GM19099 (cell line): ENCODE results near the gene INTS2.

ENCODE experiments used
- POLR2A ChIP-seq: IDR thresholded peaks from 3 replicates; pipeline ENCODE4 v1.6.1; 2011; ENCODE audit warnings: low read depth; ENCODE audit not compliant: insufficient read length; ENCODE audit errors: extremely low read depth

The INTS2 gene

DNA sequence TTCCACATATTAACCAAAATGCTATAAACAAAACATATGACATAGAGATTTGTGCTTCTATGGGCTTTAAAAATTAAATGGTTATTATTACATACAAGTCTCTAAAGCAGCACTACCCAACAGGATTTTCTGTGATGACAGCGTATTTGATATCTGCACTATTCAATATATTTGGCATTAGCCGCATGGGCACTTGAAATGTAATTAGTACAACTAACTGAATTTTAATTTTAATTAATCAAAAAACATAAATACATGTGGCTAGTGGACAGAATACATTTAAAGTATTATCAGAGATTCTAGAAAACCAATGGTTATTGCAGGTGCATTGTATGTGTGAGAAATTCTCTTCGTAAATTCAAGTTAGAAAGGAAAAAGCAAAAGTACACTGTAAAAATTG lies 110.3 kb downstream of the INTS2 start:
- TF ChIP-seq POLR2A, result no peak

DNA sequence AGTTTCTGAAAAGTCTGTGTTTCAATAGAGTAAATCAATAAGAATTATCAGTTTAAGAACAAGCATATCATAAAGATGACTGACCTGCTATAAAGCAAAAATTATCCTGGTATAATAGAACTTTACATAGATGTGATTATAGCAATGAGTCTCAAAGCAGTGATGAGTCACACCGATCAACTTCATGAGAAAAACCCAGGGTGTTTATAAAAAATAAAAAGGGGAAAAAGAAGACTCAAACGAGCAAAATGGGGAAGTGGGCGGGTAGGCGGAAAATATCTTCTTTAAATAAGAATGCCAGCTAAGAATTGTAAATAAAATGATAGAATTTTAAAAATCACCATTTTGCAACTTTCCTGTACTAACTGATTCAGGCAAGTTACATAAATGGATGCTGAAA lies 111.2 kb downstream of the INTS2 start:
- TF ChIP-seq POLR2A, result no peak

DNA sequence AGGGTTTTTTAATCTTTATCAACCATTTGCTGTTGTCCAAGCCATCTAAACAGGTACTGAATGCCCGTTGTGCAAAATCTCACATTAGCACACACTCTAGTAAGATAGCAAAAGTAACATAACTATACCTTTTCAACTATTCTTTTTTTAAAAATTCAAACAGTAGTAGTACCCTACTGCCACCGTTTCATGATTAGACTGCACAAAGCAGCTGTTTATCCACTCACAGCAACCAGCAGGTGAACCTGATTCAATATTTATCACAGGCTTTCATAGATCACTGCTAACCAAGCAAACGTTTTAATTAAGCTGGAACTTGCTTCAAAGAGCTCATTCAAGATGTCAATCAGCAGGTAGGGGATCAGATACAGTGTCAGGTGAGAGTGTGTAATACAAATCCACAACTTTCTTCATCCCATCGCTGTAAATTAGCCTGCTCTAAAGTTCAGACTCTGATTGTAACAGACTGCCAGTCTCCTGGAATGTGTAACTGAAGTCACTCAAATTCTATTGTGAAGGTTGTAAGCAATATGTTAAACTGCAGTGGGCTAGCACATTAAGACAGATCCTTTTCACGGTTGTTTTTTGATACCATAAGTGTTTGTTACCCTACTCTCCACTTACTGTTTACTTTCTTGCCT lies 111.8 kb downstream of the INTS2 start:
- no peak for TF ChIP-seq POLR2A
